ENCODE data around the gene GRK3. TPM values are rescaled to one million over a fixed set of nuclear protein-coding genes. Genes with fewer than 3 reads are reported as not detected.

The GRK3 gene
- total RNA-seq, 1 donor from 2014 or later, result 6.3 TPM

- Histone ChIP-seq H3K9me3 (ENCODE audit: control insufficient read depth in 3 of 3, low read length in 3 of 3) (no peaks in the 10 kb centered on the region), H3K4me3 (ENCODE audit: low read length in 3 of 3) (no peak overlapping the region), H3K4me1 (ENCODE audit: control insufficient read depth in 3 of 3, insufficient read depth in 3 of 3, low read length in 3 of 3) (peaks cover 0 to 15% (median 0%) of the 10 kb centered on the region in 3 donors), H3K27me3 (ENCODE audit: control insufficient read depth in 3 of 3, insufficient read depth in 3 of 3, low read length in 3 of 3) (no peaks in the 10 kb centered on the region), H3K27ac (ENCODE audit: low read depth, low read length) (no peak overlapping the region), H3K36me3 (ENCODE audit: control insufficient read depth in 3 of 3, insufficient read depth in 3 of 3, low read length in 3 of 3) (no peaks in the 10 kb centered on the region), H3K9ac (ENCODE audit: low read depth in 1 of 3, low read length in 3 of 3) (no peak overlapping the region)
These were observed 124.2 kb downstream of the GRK3 start for GRCh38 chr22:25688627-25689026.

- H3K4me1 ChIP-seq (ENCODE audit: control insufficient read depth in 3 of 3, insufficient read depth in 3 of 3, low read length in 3 of 3), result peaks cover 0 to 22% (median 2%) of the 10 kb centered on the region in 3 donors
- no peaks in the 10 kb centered on the region for H3K36me3 ChIP-seq (ENCODE audit: control insufficient read depth in 3 of 3, insufficient read depth in 3 of 3, low read length in 3 of 3)
- no peak overlapping the region for H3K4me3 ChIP-seq (ENCODE audit: low read length in 3 of 3)
- H3K27me3 ChIP-seq (ENCODE audit: control insufficient read depth in 3 of 3, insufficient read depth in 3 of 3, low read length in 3 of 3), result no peaks in the 10 kb centered on the region
- no peak overlapping the region for H3K9ac ChIP-seq (ENCODE audit: low read depth in 1 of 3, low read length in 3 of 3)
- no peak overlapping the region for H3K27ac ChIP-seq (ENCODE audit: low read depth, low read length)
- no peaks in the 10 kb centered on the region for H3K9me3 ChIP-seq (ENCODE audit: control insufficient read depth in 3 of 3, low read length in 3 of 3)
These were observed 125.2 kb downstream of the GRK3 start for GRCh38 chr22:25689631-25690030.

GRCh38 chr22:25690798-25691197, 126.3 kb downstream of the GRK3 start:
- Histone ChIP-seq H3K4me3 (ENCODE audit: low read length in 3 of 3) (no peak overlapping the region), H3K27ac (ENCODE audit: low read depth, low read length) (no peak overlapping the region), H3K27me3 (ENCODE audit: control insufficient read depth in 3 of 3, insufficient read depth in 3 of 3, low read length in 3 of 3) (no peaks in the 10 kb centered on the region), H3K36me3 (ENCODE audit: control insufficient read depth in 3 of 3, insufficient read depth in 3 of 3, low read length in 3 of 3) (no peaks in the 10 kb centered on the region), H3K4me1 (ENCODE audit: control insufficient read depth in 3 of 3, insufficient read depth in 3 of 3, low read length in 3 of 3) (peaks cover 0 to 23% (median 2%) of the 10 kb centered on the region in 3 donors), H3K9me3 (ENCODE audit: control insufficient read depth in 3 of 3, low read length in 3 of 3) (no peaks in the 10 kb centered on the region), H3K9ac (ENCODE audit: low read depth in 1 of 3, low read length in 3 of 3) (no peak overlapping the region)

GRCh38 chr22:25692397-25693267, 128.2 kb downstream of the GRK3 start:
- Histone ChIP-seq H3K36me3 (ENCODE audit: control insufficient read depth in 3 of 3, insufficient read depth in 3 of 3, low read length in 3 of 3) (no peaks in the 10 kb centered on the region), H3K9ac (ENCODE audit: low read depth in 1 of 3, low read length in 3 of 3) (no peak overlapping the region), H3K9me3 (ENCODE audit: control insufficient read depth in 3 of 3, low read length in 3 of 3) (no peaks in the 10 kb centered on the region), H3K27me3 (ENCODE audit: control insufficient read depth in 3 of 3, insufficient read depth in 3 of 3, low read length in 3 of 3) (no peaks in the 10 kb centered on the region), H3K27ac (ENCODE audit: low read depth, low read length) (peak overlapping the region; percentile 3), H3K4me1 (ENCODE audit: control insufficient read depth in 3 of 3, insufficient read depth in 3 of 3, low read length in 3 of 3) (peaks cover 0 to 23% (median 2%) of the 10 kb centered on the region in 3 donors), H3K4me3 (ENCODE audit: low read length in 3 of 3) (no peak overlapping the region)

GRCh38 chr22:25693268-25693565, 128.7 kb downstream of the GRK3 start:
- no peaks in the 10 kb centered on the region for H3K36me3 ChIP-seq (ENCODE audit: control insufficient read depth in 3 of 3, insufficient read depth in 3 of 3, low read length in 3 of 3)
- no peaks in the 10 kb centered on the region for H3K9me3 ChIP-seq (ENCODE audit: control insufficient read depth in 3 of 3, low read length in 3 of 3)
- no peak overlapping the region for H3K9ac ChIP-seq (ENCODE audit: low read depth in 1 of 3, low read length in 3 of 3)
- H3K27ac ChIP-seq (ENCODE audit: low read depth, low read length), result no peak overlapping the region
- no peaks in the 10 kb centered on the region for H3K27me3 ChIP-seq (ENCODE audit: control insufficient read depth in 3 of 3, insufficient read depth in 3 of 3, low read length in 3 of 3)
- no peak overlapping the region for H3K4me3 ChIP-seq (ENCODE audit: low read length in 3 of 3)
- peaks cover 0 to 23% (median 2%) of the 10 kb centered on the region in 3 donors for H3K4me1 ChIP-seq (ENCODE audit: control insufficient read depth in 3 of 3, insufficient read depth in 3 of 3, low read length in 3 of 3)

- Histone ChIP-seq H3K36me3 (ENCODE audit: control insufficient read depth in 3 of 3, insufficient read depth in 3 of 3, low read length in 3 of 3) (no peaks in the 10 kb centered on the region), H3K9me3 (ENCODE audit: control insufficient read depth in 3 of 3, low read length in 3 of 3) (no peaks in the 10 kb centered on the region), H3K9ac (ENCODE audit: low read depth in 1 of 3, low read length in 3 of 3) (no peak overlapping the region), H3K27ac (ENCODE audit: low read depth, low read length) (no peak overlapping the region), H3K4me1 (ENCODE audit: control insufficient read depth in 3 of 3, insufficient read depth in 3 of 3, low read length in 3 of 3) (peaks cover 0 to 23% (median 2%) of the 10 kb centered on the region in 3 donors), H3K4me3 (ENCODE audit: low read length in 3 of 3) (no peak overlapping the region), H3K27me3 (ENCODE audit: control insufficient read depth in 3 of 3, insufficient read depth in 3 of 3, low read length in 3 of 3) (no peaks in the 10 kb centered on the region)
These were observed 129.9 kb downstream of the GRK3 start for GRCh38 chr22:25694196-25694907.

- no peaks in the 10 kb centered on the region for H3K27me3 ChIP-seq (ENCODE audit: control insufficient read depth in 3 of 3, insufficient read depth in 3 of 3, low read length in 3 of 3)
- H3K4me3 ChIP-seq (ENCODE audit: low read length in 3 of 3), result no peak overlapping the region
- peaks cover 0 to 23% (median 2%) of the 10 kb centered on the region in 3 donors for H3K4me1 ChIP-seq (ENCODE audit: control insufficient read depth in 3 of 3, insufficient read depth in 3 of 3, low read length in 3 of 3)
- no peak overlapping the region for H3K9ac ChIP-seq (ENCODE audit: low read depth in 1 of 3, low read length in 3 of 3)
- H3K27ac ChIP-seq (ENCODE audit: low read depth, low read length), result no peak overlapping the region
- no peaks in the 10 kb centered on the region for H3K9me3 ChIP-seq (ENCODE audit: control insufficient read depth in 3 of 3, low read length in 3 of 3)
- no peaks in the 10 kb centered on the region for H3K36me3 ChIP-seq (ENCODE audit: control insufficient read depth in 3 of 3, insufficient read depth in 3 of 3, low read length in 3 of 3)
These were observed 130.7 kb downstream of the GRK3 start for GRCh38 chr22:25695146-25695545.

- Histone ChIP-seq H3K4me1 (ENCODE audit: control insufficient read depth in 3 of 3, insufficient read depth in 3 of 3, low read length in 3 of 3) (peaks cover 6 to 32% (median 11%) of the 10 kb centered on the region in 3 donors), H3K27me3 (ENCODE audit: control insufficient read depth in 3 of 3, insufficient read depth in 3 of 3, low read length in 3 of 3) (no peaks in the 10 kb centered on the region), H3K27ac (ENCODE audit: low read depth, low read length) (no peak overlapping the region), H3K9ac (ENCODE audit: low read depth in 1 of 3, low read length in 3 of 3) (no peak overlapping the region), H3K36me3 (ENCODE audit: control insufficient read depth in 3 of 3, insufficient read depth in 3 of 3, low read length in 3 of 3) (no peaks in the 10 kb centered on the region), H3K4me3 (ENCODE audit: low read length in 3 of 3) (no peak overlapping the region), H3K9me3 (ENCODE audit: control insufficient read depth in 3 of 3, low read length in 3 of 3) (no peaks in the 10 kb centered on the region)
These were observed 132.3 kb downstream of the GRK3 start for GRCh38 chr22:25696763-25697162.

- no peaks in the 10 kb centered on the region for H3K9me3 ChIP-seq (ENCODE audit: control insufficient read depth in 3 of 3, low read length in 3 of 3)
- H3K27me3 ChIP-seq (ENCODE audit: control insufficient read depth in 3 of 3, insufficient read depth in 3 of 3, low read length in 3 of 3), result no peaks in the 10 kb centered on the region
- H3K4me3 ChIP-seq (ENCODE audit: low read length in 3 of 3), result no peak overlapping the region
- H3K4me1 ChIP-seq (ENCODE audit: control insufficient read depth in 3 of 3, insufficient read depth in 3 of 3, low read length in 3 of 3), result peaks cover 6 to 29% (median 13%) of the 10 kb centered on the region in 3 donors
- no peak overlapping the region for H3K27ac ChIP-seq (ENCODE audit: low read depth, low read length)
- no peaks in the 10 kb centered on the region for H3K36me3 ChIP-seq (ENCODE audit: control insufficient read depth in 3 of 3, insufficient read depth in 3 of 3, low read length in 3 of 3)
- no peak overlapping the region for H3K9ac ChIP-seq (ENCODE audit: low read depth in 1 of 3, low read length in 3 of 3)
These were observed 132.7 kb downstream of the GRK3 start for GRCh38 chr22:25697181-25697664.

- peaks cover 6 to 22% (median 13%) of the 10 kb centered on the region in 3 donors for H3K4me1 ChIP-seq (ENCODE audit: control insufficient read depth in 3 of 3, insufficient read depth in 3 of 3, low read length in 3 of 3)
- no peak overlapping the region for H3K4me3 ChIP-seq (ENCODE audit: low read length in 3 of 3)
- no peaks in the 10 kb centered on the region for H3K27me3 ChIP-seq (ENCODE audit: control insufficient read depth in 3 of 3, insufficient read depth in 3 of 3, low read length in 3 of 3)
- H3K9ac ChIP-seq (ENCODE audit: low read depth in 1 of 3, low read length in 3 of 3), result no peak overlapping the region
- no peaks in the 10 kb centered on the region for H3K9me3 ChIP-seq (ENCODE audit: control insufficient read depth in 3 of 3, low read length in 3 of 3)
- no peak overlapping the region for H3K27ac ChIP-seq (ENCODE audit: low read depth, low read length)
- no peaks in the 10 kb centered on the region for H3K36me3 ChIP-seq (ENCODE audit: control insufficient read depth in 3 of 3, insufficient read depth in 3 of 3, low read length in 3 of 3)
These were observed 133.5 kb downstream of the GRK3 start for GRCh38 chr22:25697978-25698377.
